Measurements from ENCODE around the gene SCG5.

DNA sequence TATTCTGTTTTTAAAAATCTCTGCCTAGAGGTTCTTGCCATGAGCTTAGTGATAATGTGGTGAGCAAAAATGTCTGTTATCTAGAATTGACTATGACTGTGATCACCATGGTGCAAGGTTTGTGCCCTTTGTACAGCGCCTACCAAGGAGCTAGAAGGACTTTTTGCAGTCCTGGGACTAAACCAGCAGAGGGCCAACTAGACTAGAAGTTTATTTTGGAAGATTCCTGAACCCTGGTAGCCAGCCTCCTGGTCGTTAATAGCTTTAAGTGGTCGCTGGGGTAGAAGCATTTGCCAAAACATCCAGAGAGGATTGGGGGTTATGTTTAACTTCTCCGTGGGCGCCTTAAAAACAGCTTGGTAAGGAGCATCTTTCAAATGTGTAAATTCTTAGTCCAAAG, 7.8 kb downstream of the SCG5 start:
- TF ChIP-seq TAF1 (IDR thresholded peaks at IDR 0.05; ENCODE audit: borderline replicate concordance, insufficient read depth, low read length) (no peak), SIN3A (IDR thresholded peaks at IDR 0.05; ENCODE audit: borderline replicate concordance, insufficient read depth, low read length) (no peak), POLR2AphosphoS5 (IDR thresholded peaks at IDR 0.05; ENCODE audit: low read depth, low read length) (no peak)
- TF ChIP-seq, protein P1, sequence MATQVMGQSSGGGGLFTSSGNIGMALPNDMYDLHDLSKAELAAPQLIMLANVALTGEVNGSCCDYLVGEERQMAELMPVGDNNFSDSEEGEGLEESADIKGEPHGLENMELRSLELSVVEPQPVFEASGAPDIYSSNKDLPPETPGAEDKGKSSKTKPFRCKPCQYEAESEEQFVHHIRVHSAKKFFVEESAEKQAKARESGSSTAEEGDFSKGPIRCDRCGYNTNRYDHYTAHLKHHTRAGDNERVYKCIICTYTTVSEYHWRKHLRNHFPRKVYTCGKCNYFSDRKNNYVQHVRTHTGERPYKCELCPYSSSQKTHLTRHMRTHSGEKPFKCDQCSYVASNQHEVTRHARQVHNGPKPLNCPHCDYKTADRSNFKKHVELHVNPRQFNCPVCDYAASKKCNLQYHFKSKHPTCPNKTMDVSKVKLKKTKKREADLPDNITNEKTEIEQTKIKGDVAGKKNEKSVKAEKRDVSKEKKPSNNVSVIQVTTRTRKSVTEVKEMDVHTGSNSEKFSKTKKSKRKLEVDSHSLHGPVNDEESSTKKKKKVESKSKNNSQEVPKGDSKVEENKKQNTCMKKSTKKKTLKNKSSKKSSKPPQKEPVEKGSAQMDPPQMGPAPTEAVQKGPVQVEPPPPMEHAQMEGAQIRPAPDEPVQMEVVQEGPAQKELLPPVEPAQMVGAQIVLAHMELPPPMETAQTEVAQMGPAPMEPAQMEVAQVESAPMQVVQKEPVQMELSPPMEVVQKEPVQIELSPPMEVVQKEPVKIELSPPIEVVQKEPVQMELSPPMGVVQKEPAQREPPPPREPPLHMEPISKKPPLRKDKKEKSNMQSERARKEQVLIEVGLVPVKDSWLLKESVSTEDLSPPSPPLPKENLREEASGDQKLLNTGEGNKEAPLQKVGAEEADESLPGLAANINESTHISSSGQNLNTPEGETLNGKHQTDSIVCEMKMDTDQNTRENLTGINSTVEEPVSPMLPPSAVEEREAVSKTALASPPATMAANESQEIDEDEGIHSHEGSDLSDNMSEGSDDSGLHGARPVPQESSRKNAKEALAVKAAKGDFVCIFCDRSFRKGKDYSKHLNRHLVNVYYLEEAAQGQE (IDR thresholded peaks at IDR 0.05; ENCODE audit: insufficient read depth in 1 of 2, low read depth in 2 of 2, low read length in 2 of 2): no peak
